Liver (tissue), 9 donors: ENCODE data around the gene KCNJ4. TPM values are rescaled to one million over a fixed set of nuclear protein-coding genes. Genes with fewer than 3 reads are reported as not detected.

ENCODE experiments used
- DNase-seq: peaks from one replicate; pipeline ENCODE4 v3.0.0-alpha.2; 2017; ENCODE audit warnings: low spot score
- H3K27ac ChIP-seq, 2 donors: one replicate each; pipeline ENCODE4 v1.7.0; 2013; ENCODE audit warnings: inconsistent platforms in 2 of 2, low read length in 2 of 2, control low read depth in 1 of 2, low read depth in 1 of 2, mild to moderate bottlenecking in 1 of 2
- H3K27me3 ChIP-seq, 4 donors: one replicate each; pipeline versions ENCODE4 v1.6.1 to v1.7.0; 2013; ENCODE audit warnings: low read length in 3 of 4, inconsistent platforms in 1 of 4, mild to moderate bottlenecking in 1 of 4, moderate library complexity in 1 of 4; ENCODE audit not compliant: control insufficient read depth in 4 of 4, insufficient read depth in 4 of 4
- H3K36me3 ChIP-seq, 4 donors: one replicate each; pipeline versions ENCODE4 v1.6.1 to v1.7.0; 2013; ENCODE audit warnings: low read length in 3 of 4, mild to moderate bottlenecking in 3 of 4, low read depth in 1 of 4, moderate library complexity in 1 of 4; ENCODE audit not compliant: control insufficient read depth in 4 of 4, insufficient read depth in 3 of 4
- H3K4me1 ChIP-seq, 4 donors: one replicate each; pipeline versions ENCODE4 v1.6.1 to v1.7.0; 2013; ENCODE audit warnings: low read length in 3 of 4, mild to moderate bottlenecking in 3 of 4, moderate library complexity in 1 of 4; ENCODE audit not compliant: control insufficient read depth in 4 of 4, insufficient read depth in 4 of 4
- H3K4me3 ChIP-seq, 3 donors: one replicate each; pipeline versions ENCODE4 v1.6.1 to v1.7.0; 2013; ENCODE audit warnings: low read length in 3 of 3, control low read depth in 1 of 3, low read depth in 1 of 3, mild to moderate bottlenecking in 1 of 3
- H3K9ac ChIP-seq, 2 donors: one replicate each; pipeline ENCODE4 v1.7.0; 2013; ENCODE audit warnings: low read length in 2 of 2, mild to moderate bottlenecking in 2 of 2, moderate library complexity in 2 of 2, control low read depth in 1 of 2, low read depth in 1 of 2
- H3K9me3 ChIP-seq, 4 donors: one replicate each; pipeline versions ENCODE4 v1.6.1 to v1.7.0; 2013; ENCODE audit warnings: low read length in 3 of 4; ENCODE audit not compliant: control insufficient read depth in 4 of 4
- ATF3 ChIP-seq: IDR thresholded peaks from 2 replicates; pipeline ENCODE4 v1.6.1; 2016; ENCODE audit warnings: antibody characterized with exemption
- EGR1 ChIP-seq, 2 donors: IDR thresholded peaks; 2 replicates each; pipeline ENCODE4 v1.6.1; 2016 to 2018; ENCODE audit warnings: antibody characterized with exemption in 2 of 2, low read depth in 2 of 2
- FOXA1 ChIP-seq: IDR thresholded peaks from 2 replicates; pipeline ENCODE4 v1.6.1; 2016; ENCODE audit warnings: antibody characterized with exemption
- FOXA2 ChIP-seq: IDR thresholded peaks from 2 replicates; pipeline ENCODE4 v1.6.1; 2016; ENCODE audit warnings: antibody characterized with exemption
- GABPA ChIP-seq, 2 donors: IDR thresholded peaks in 1 of 2; conservative IDR thresholded peaks in 1 of 2; 2 replicates each; pipeline ENCODE4 v1.6.1; 2016; ENCODE audit warnings: antibody characterized with exemption in 2 of 2, mild to moderate bottlenecking in 1 of 2, moderate library complexity in 1 of 2
- HNF4A ChIP-seq, 2 donors: conservative IDR thresholded peaks; 2 replicates each; pipeline ENCODE4 v1.6.1; 2016; ENCODE audit warnings: antibody characterized with exemption in 2 of 2, mild to moderate bottlenecking in 2 of 2
- HNF4G ChIP-seq: IDR thresholded peaks from 2 replicates; pipeline ENCODE4 v1.6.1; 2016; ENCODE audit warnings: antibody characterized with exemption
- JUND ChIP-seq, 2 donors: IDR thresholded peaks; 2 replicates each; pipeline ENCODE4 v1.6.1; 2016; ENCODE audit warnings: antibody characterized with exemption in 2 of 2
- NR2F2 ChIP-seq: IDR thresholded peaks from 2 replicates; pipeline ENCODE4 v1.6.1; 2016; ENCODE audit warnings: antibody characterized with exemption
- RAD21 ChIP-seq, 2 donors: IDR thresholded peaks; 2 replicates each; pipeline ENCODE4 v1.6.1; 2016; ENCODE audit warnings: antibody characterized with exemption in 2 of 2, mild to moderate bottlenecking in 2 of 2
- RXRA ChIP-seq, 2 donors: IDR thresholded peaks; 2 replicates each; pipeline ENCODE4 v1.6.1; 2017 to 2018; ENCODE audit warnings: antibody characterized with exemption in 2 of 2, mild to moderate bottlenecking in 1 of 2
- SP1 ChIP-seq: IDR thresholded peaks from 2 replicates; pipeline ENCODE4 v1.6.1; 2018; ENCODE audit warnings: antibody characterized with exemption, mild to moderate bottlenecking
- YY1 ChIP-seq: IDR thresholded peaks from 2 replicates; pipeline ENCODE4 v1.6.1; 2016; ENCODE audit warnings: antibody characterized with exemption, mild to moderate bottlenecking
- ZBTB33 ChIP-seq: IDR thresholded peaks from 2 replicates; pipeline ENCODE4 v1.6.1; 2016; ENCODE audit warnings: antibody characterized with exemption
- WGBS: extraction: QIAGEN DNeasy Blood & Tissue Kit; methylation state at CpG from one replicate; pipeline ENCODE4 v1.1.7; 2013; 5-methylcytosine and 5-hydroxymethylcytosine counted together
- polyA plus RNA-seq, 2 donors: library from polyadenylated mRNA; stranded (reverse) in 1 of 2; unstranded in 1 of 2; fragments of 200-250 nt in 1 of 2; fragments of >200 nt in 1 of 2; fragmentation: Nextera tagmentation in 1 of 2; extraction: Ambion mirVana in 1 of 2; gene quantifications; one replicate each; pipeline versions ENCODE4 v1.2.1 to v1.2.3, GENCODE V29; 2013 to 2015
- total RNA-seq, 2 donors: library from RNA; depleted of rRNA; stranded (reverse); fragments of >200 nt; gene quantifications; one replicate each; pipeline ENCODE4 v1.2.3, GENCODE V29; 2014
- TF ChIP-seq, protein P1 (sequence below): IDR thresholded peaks from 2 replicates; pipeline ENCODE4 v1.6.1; 2016; ENCODE audit warnings: antibody characterized with exemption, mild to moderate bottlenecking
- TF ChIP-seq, protein P2 (sequence below): fragments of 150-350 bp; IDR thresholded peaks from 2 replicates; pipeline ENCODE4 v1.5.1; 2017; ENCODE audit warnings: improper control_type of control experiment, low read depth, low read length; ENCODE audit not compliant: missing input control
- donor health status: healthy.
- donor health status: healthy.
- donor health status: healthy.
- donor health status: healthy.
- donor health status: healthy.

KCNJ4 gene
- total and polyA plus RNA-seq, 4 donors: 0.05 TPM; not detected in 3

GRCh38 chr22:38454353-38455075 is 485 bp downstream of the KCNJ4 start:
- TF ChIP-seq SP1 (no peak), YY1 (no peak), ZBTB33 (no peak), RXRA (IDR thresholded peaks at IDR 0.05) (no peak), HNF4G (no peak), JUND (IDR thresholded peaks at IDR 0.05) (no peak), RAD21 (IDR thresholded peaks at IDR 0.05) (no peak), ATF3 (no peak), GABPA (IDR thresholded peaks at IDR 0.05 in 1 of 2, conservative IDR thresholded peaks at IDR 0.05 in 1 of 2) (no peak), FOXA2 (no peak), NR2F2 (no peak), EGR1 (IDR thresholded peaks at IDR 0.05; ENCODE audit: low read depth in 2 of 2) (no peak), HNF4A (conservative IDR thresholded peaks at IDR 0.05) (no peak), FOXA1 (no peak)
- TF ChIP-seq, protein P1, sequence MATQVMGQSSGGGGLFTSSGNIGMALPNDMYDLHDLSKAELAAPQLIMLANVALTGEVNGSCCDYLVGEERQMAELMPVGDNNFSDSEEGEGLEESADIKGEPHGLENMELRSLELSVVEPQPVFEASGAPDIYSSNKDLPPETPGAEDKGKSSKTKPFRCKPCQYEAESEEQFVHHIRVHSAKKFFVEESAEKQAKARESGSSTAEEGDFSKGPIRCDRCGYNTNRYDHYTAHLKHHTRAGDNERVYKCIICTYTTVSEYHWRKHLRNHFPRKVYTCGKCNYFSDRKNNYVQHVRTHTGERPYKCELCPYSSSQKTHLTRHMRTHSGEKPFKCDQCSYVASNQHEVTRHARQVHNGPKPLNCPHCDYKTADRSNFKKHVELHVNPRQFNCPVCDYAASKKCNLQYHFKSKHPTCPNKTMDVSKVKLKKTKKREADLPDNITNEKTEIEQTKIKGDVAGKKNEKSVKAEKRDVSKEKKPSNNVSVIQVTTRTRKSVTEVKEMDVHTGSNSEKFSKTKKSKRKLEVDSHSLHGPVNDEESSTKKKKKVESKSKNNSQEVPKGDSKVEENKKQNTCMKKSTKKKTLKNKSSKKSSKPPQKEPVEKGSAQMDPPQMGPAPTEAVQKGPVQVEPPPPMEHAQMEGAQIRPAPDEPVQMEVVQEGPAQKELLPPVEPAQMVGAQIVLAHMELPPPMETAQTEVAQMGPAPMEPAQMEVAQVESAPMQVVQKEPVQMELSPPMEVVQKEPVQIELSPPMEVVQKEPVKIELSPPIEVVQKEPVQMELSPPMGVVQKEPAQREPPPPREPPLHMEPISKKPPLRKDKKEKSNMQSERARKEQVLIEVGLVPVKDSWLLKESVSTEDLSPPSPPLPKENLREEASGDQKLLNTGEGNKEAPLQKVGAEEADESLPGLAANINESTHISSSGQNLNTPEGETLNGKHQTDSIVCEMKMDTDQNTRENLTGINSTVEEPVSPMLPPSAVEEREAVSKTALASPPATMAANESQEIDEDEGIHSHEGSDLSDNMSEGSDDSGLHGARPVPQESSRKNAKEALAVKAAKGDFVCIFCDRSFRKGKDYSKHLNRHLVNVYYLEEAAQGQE: no peak
- TF ChIP-seq, protein P2, sequence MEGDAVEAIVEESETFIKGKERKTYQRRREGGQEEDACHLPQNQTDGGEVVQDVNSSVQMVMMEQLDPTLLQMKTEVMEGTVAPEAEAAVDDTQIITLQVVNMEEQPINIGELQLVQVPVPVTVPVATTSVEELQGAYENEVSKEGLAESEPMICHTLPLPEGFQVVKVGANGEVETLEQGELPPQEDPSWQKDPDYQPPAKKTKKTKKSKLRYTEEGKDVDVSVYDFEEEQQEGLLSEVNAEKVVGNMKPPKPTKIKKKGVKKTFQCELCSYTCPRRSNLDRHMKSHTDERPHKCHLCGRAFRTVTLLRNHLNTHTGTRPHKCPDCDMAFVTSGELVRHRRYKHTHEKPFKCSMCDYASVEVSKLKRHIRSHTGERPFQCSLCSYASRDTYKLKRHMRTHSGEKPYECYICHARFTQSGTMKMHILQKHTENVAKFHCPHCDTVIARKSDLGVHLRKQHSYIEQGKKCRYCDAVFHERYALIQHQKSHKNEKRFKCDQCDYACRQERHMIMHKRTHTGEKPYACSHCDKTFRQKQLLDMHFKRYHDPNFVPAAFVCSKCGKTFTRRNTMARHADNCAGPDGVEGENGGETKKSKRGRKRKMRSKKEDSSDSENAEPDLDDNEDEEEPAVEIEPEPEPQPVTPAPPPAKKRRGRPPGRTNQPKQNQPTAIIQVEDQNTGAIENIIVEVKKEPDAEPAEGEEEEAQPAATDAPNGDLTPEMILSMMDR: no peak
- H3K36me3 ChIP-seq: no peaks in the 10 kb centered on the region
- 8% methylated on average over 67 of the region's 67 CpGs for WGBS
- no peaks in the 10 kb centered on the region for H3K9me3 ChIP-seq
- no peak overlapping the region for H3K9ac ChIP-seq
- peak overlapping the region in 1 of 3 donors; percentile 49 for H3K4me3 ChIP-seq
- peaks cover 0 to 7% (median 3%) of the 10 kb centered on the region in 4 donors for H3K27me3 ChIP-seq
- no peak for DNase-seq
- no peak overlapping the region for H3K27ac ChIP-seq
- H3K4me1 ChIP-seq: peaks cover 0 to 12% (median 8%) of the 10 kb centered on the region in 4 donors
